ENCODE results near the gene MIAT. TPM values are rescaled to one million over a fixed set of nuclear protein-coding genes. Genes with fewer than 3 reads are reported as not detected.

MIAT gene
- total and polyA plus RNA-seq, 2 donors from 2014 or later: 0.04 to 6.8 TPM

DNA sequence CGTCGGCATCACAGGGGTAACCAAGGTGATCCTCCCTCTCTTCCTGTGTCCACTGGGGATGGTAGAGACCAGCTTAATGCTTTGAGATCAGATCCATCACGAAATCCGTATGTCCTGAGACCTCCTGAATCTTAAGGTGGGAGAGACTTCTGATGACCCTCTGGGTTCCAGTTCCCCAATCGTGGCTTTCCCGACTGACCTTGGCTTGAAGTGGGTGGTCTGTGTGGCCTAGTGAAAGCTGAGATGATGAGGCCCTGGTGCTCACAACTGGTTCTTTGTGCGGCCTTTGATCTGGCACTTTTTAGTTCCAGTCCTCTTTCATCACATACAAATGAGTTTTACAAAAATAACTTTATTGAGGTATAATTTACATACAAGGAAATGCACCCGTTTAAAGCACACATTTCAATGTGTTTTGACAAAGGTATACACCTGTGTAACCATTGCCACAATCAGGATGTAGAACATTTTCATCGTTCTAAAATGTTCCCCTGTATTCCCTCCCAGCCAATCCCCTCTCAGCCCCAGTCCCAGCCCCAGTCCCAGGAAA, 6.1 kb downstream of the MIAT start:
- no peak for TF ChIP-seq CTCF (IDR thresholded peaks at IDR 0.05; ENCODE audit: borderline replicate concordance, extremely low read depth, insufficient read depth)
- Histone ChIP-seq H3K9ac (ENCODE audit: low read length in 3 of 3) (no peak overlapping the region), H3K36me3 (ENCODE audit: control insufficient read depth in 2 of 3, insufficient read depth in 3 of 3, low read length in 3 of 3) (no peaks in the 10 kb centered on the region), H3K9me3 (ENCODE audit: control insufficient read depth in 2 of 3, insufficient read depth in 1 of 3, low read length in 3 of 3) (no peaks in the 10 kb centered on the region), H3K4me3 (ENCODE audit: low read length in 3 of 3) (no peak overlapping the region), H3K4me1 (ENCODE audit: control insufficient read depth in 2 of 3, insufficient read depth in 2 of 3, low read depth in 1 of 3, low read length in 3 of 3) (peaks cover 0 to 3% (median 0%) of the 10 kb centered on the region in 3 donors), H3K27me3 (ENCODE audit: control insufficient read depth, insufficient read depth, low read length) (peaks cover 15% of the 10 kb centered on the region), H3K27ac (ENCODE audit: low read depth in 2 of 2, low read length in 2 of 2) (no peak overlapping the region)
- intact Hi-C loops (cut with DNase I): no loop called here
- FAIRE-seq (no peak), DNase-seq (no peak)

- Histone ChIP-seq H3K4me1 (ENCODE audit: control insufficient read depth in 2 of 3, insufficient read depth in 2 of 3, low read depth in 1 of 3, low read length in 3 of 3) (no peaks in the 10 kb centered on the region), H3K9me3 (ENCODE audit: control insufficient read depth in 2 of 3, insufficient read depth in 1 of 3, low read length in 3 of 3) (no peaks in the 10 kb centered on the region), H3K27ac (ENCODE audit: low read depth in 2 of 2, low read length in 2 of 2) (no peak overlapping the region), H3K4me3 (ENCODE audit: low read length in 3 of 3) (no peak overlapping the region), H3K9ac (ENCODE audit: low read length in 3 of 3) (no peak overlapping the region), H3K27me3 (ENCODE audit: control insufficient read depth, insufficient read depth, low read length) (peaks cover 5% of the 10 kb centered on the region), H3K36me3 (ENCODE audit: control insufficient read depth in 2 of 3, insufficient read depth in 3 of 3, low read length in 3 of 3) (no peaks in the 10 kb centered on the region)
- DNase-seq (no peak), FAIRE-seq (no peak)
- TF ChIP-seq CTCF (IDR thresholded peaks at IDR 0.05; ENCODE audit: borderline replicate concordance, extremely low read depth, insufficient read depth): no peak
- intact Hi-C loops (cut with DNase I): no loop called here
These were observed 8.4 kb downstream of the MIAT start for GRCh38 chr22:26665813-26666231.

DNA sequence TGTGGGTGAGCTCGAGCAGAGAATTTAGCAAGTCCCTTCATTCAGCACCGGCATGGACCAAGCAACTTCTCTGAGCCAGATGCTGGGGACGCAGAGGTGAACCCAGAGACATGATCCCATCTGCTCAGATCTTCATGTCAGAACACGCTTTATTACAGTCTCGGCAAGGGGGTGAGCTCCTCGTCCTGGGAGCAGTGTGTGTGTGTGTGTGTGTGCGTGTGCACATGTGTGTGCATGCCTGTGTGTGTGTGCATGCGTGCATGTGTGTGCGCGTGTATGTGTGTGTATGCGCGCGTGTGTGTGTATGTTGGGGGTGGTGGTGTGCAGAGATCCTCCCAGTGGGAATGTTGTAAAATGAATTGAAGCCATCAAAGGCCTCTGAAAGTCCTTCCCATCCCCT, 9.8 kb downstream of the MIAT start:
- Histone ChIP-seq H3K4me3 (ENCODE audit: low read length in 3 of 3) (no peak overlapping the region), H3K27me3 (ENCODE audit: control insufficient read depth, insufficient read depth, low read length) (no peaks in the 10 kb centered on the region), H3K9ac (ENCODE audit: low read length in 3 of 3) (no peak overlapping the region), H3K36me3 (ENCODE audit: control insufficient read depth in 2 of 3, insufficient read depth in 3 of 3, low read length in 3 of 3) (no peaks in the 10 kb centered on the region), H3K27ac (ENCODE audit: low read depth in 2 of 2, low read length in 2 of 2) (no peak overlapping the region), H3K4me1 (ENCODE audit: control insufficient read depth in 2 of 3, insufficient read depth in 2 of 3, low read depth in 1 of 3, low read length in 3 of 3) (peaks cover 0 to 5% (median under 1%) of the 10 kb centered on the region in 3 donors), H3K9me3 (ENCODE audit: control insufficient read depth in 2 of 3, insufficient read depth in 1 of 3, low read length in 3 of 3) (peaks cover 0 to 1% (median 0%) of the 10 kb centered on the region in 3 donors)
- intact Hi-C loops (cut with DNase I): no loop called here
- TF ChIP-seq CTCF (IDR thresholded peaks at IDR 0.05; ENCODE audit: borderline replicate concordance, extremely low read depth, insufficient read depth): no peak
- FAIRE-seq: no peak
- DNase-seq: no peak

GRCh38 chr22:26669060-26669481, 11.7 kb downstream of the MIAT start:
- no peak for FAIRE-seq

More at GRCh38 chr22:26669060-26669481, 11.7 kb downstream of the MIAT start:
- H3K9me3 ChIP-seq (ENCODE audit: control insufficient read depth in 2 of 3, insufficient read depth in 1 of 3, low read length in 3 of 3): peaks cover 0 to 5% (median 0%) of the 10 kb centered on the region in 3 donors
- TF ChIP-seq CTCF (IDR thresholded peaks at IDR 0.05; ENCODE audit: borderline replicate concordance, extremely low read depth, insufficient read depth): no peak
- no peak overlapping the region for H3K27ac ChIP-seq (ENCODE audit: low read depth in 2 of 2, low read length in 2 of 2)
- H3K27me3 ChIP-seq (ENCODE audit: control insufficient read depth, insufficient read depth, low read length): no peaks in the 10 kb centered on the region
- peak in 3 of 5 donors; percentile 36 to 66 (median 54) for DNase-seq
- intact Hi-C loops (cut with DNase I): no loop called here
- no peak overlapping the region for H3K9ac ChIP-seq (ENCODE audit: low read length in 3 of 3)
- peaks cover under 1 to 14% (median 12%) of the 10 kb centered on the region in 3 donors for H3K4me1 ChIP-seq (ENCODE audit: control insufficient read depth in 2 of 3, insufficient read depth in 2 of 3, low read depth in 1 of 3, low read length in 3 of 3)
- H3K4me3 ChIP-seq (ENCODE audit: low read length in 3 of 3): no peak overlapping the region
- no peaks in the 10 kb centered on the region for H3K36me3 ChIP-seq (ENCODE audit: control insufficient read depth in 2 of 3, insufficient read depth in 3 of 3, low read length in 3 of 3)
